ENCODE results near the gene JARID2. TPM values are rescaled to one million over a fixed set of nuclear protein-coding genes. Genes with fewer than 3 reads are reported as not detected.
A peak's percentile ranks its signal among the peaks of the same experiment; 100 is the strongest.

Gene JARID2
- total and polyA plus RNA-seq, 2 of the 8 experiments (the other 6 are each of a cell fraction or from before 2014, with no cell fraction given): 60.1 to 239 TPM

- ChIA-PET CTCF (ENCODE audit: partially characterized antibody) (interaction anchor here (1.0 to 1.4 kb wide), 2 partner anchors 13 to 17 kb away, joined by 3 to 4 read pairs; no protein-coding TSS in a partner anchor), POLR2A (ENCODE audit: partially characterized antibody) (interaction anchor here (0.6 to 1.4 kb wide), 3 partner anchors 8 to 17 kb away, joined by 3 read pairs; no protein-coding TSS in a partner anchor)
- DNase-seq (ENCODE audit: low read depth in 1 of 2, low spot score in 2 of 2) (no peak), FAIRE-seq (no peak)
- H4K8ac ChIP-seq (ENCODE audit: extremely low read depth, insufficient read depth, low read length): no peak overlapping the region
- no peak overlapping the region for H4K5ac ChIP-seq (ENCODE audit: insufficient read length, low read depth, low read length)
- no peak overlapping the region for H3K4me3 ChIP-seq (ENCODE audit: extremely low read depth in 1 of 4, insufficient read depth in 2 of 4, low read depth in 3 of 4, low read length in 4 of 4)
- no peak overlapping the region for H2BK12ac ChIP-seq (ENCODE audit: low read depth, low read length)
- peak overlapping the region; percentile 11 to 22; a peak in 2 of 4 replicates for H3K4me2 ChIP-seq (ENCODE audit: insufficient read depth in 1 of 2, low read depth in 2 of 2, low read length in 2 of 2)
- no peak overlapping the region for H2BK20ac ChIP-seq (ENCODE audit: low read length)
- H3K23ac ChIP-seq (ENCODE audit: insufficient read length): no peak overlapping the region
- no peak overlapping the region for H3K56ac ChIP-seq (replicated peaks; ENCODE audit: insufficient read length, low read depth, low read length)
- H3K9me3 ChIP-seq (ENCODE audit: insufficient read depth in 2 of 2, low read depth in 1 of 2, low read length in 1 of 2): no peaks in the 10 kb centered on the region
- 0 out of 2 replicates have a peak, but pooled peaks cover 5% of the 10 kb centered on the region for H3K79me1 ChIP-seq (ENCODE audit: low read depth, low read length)
- H2BK15ac ChIP-seq (ENCODE audit: low read length): no peak overlapping the region
- no peak overlapping the region for H3K27ac ChIP-seq (ENCODE audit: low read depth, low read length)
- no peak overlapping the region for H3K9ac ChIP-seq (replicated peaks in 1 of 4; ENCODE audit: extremely low read depth in 1 of 4, low read depth in 3 of 4, low read length in 3 of 4)
- no peak overlapping the region for H2AFZ ChIP-seq (ENCODE audit: low read length)
- H3K4me1 ChIP-seq (replicated peaks in 1 of 4; ENCODE audit: control insufficient read depth in 3 of 4, insufficient read depth in 4 of 4, low read length in 3 of 4): peaks cover 14 to 32% (median 24%) of the 10 kb centered on the region in 4 experiments
- H3K4ac ChIP-seq (replicated peaks; ENCODE audit: insufficient read length, low read depth, low read length): no peak overlapping the region
- H3K23me2 ChIP-seq (ENCODE audit: low read depth, low read length): no peaks in the 10 kb centered on the region
- WGBS, 2 experiments (ENCODE audit: extremely low coverage in 1 of 2, insufficient coverage in 1 of 2, insufficient read length in 1 of 2, insufficient replicate concordance in 2 of 2, low coverage in 1 of 2, low lambda C conversion rate in 2 of 2, missing lambda C conversion rate in 1 of 2): 62% methylated on average over 9 of the region's 9 CpGs; no CpG with 5 or more reads in 1 of the 2 experiments
- H2BK5ac ChIP-seq (ENCODE audit: low read depth, low read length): no peak overlapping the region
- H4K91ac ChIP-seq (replicated peaks; ENCODE audit: insufficient read length, low read length): no peak overlapping the region
- peaks cover 89 to 100% of the 10 kb centered on the region in 2 experiments for H3K79me2 ChIP-seq (ENCODE audit: control insufficient read depth in 1 of 2, insufficient read depth in 2 of 2, low read length in 2 of 2)
- H2BK120ac ChIP-seq (replicated peaks; ENCODE audit: low read depth, low read length): no peak overlapping the region
- no peak overlapping the region for H3K18ac ChIP-seq (ENCODE audit: extremely low read depth, low read length)
- no peaks in the 10 kb centered on the region for H3K27me3 ChIP-seq (replicated peaks in 1 of 4; ENCODE audit: control insufficient read depth in 3 of 4, extremely low read depth in 1 of 4, insufficient read depth in 3 of 4, low read length in 3 of 4)
- no peaks in the 10 kb centered on the region; a peak in 1 of 8 replicates for H3K36me3 ChIP-seq (ENCODE audit: control insufficient read depth in 2 of 4, insufficient read depth in 4 of 4, low read length in 3 of 4)
- H2AK5ac ChIP-seq (ENCODE audit: low read depth, low read length): no peak overlapping the region
- H3K14ac ChIP-seq (ENCODE audit: insufficient read length): no peak overlapping the region
- peaks cover 53 to 79% of the 10 kb centered on the region in 2 experiments for H4K20me1 ChIP-seq (replicated peaks in 1 of 2; ENCODE audit: control insufficient read depth in 1 of 2, insufficient read depth in 2 of 2, low read length in 2 of 2)
- TF ChIP-seq YY1 (IDR thresholded peaks at IDR 0.05; ENCODE audit: low read depth, low read length) (no peak), CBX8 (IDR thresholded peaks at IDR 0.05; ENCODE audit: borderline replicate concordance, low read depth, low read length) (no peak), POU5F1 (IDR thresholded peaks at IDR 0.05; ENCODE audit: low read depth, low read length) (no peak), USF2 (IDR thresholded peaks at IDR 0.05; ENCODE audit: low read length) (no peak), GTF2F1 (IDR thresholded peaks at IDR 0.05; ENCODE audit: borderline replicate concordance, low read depth, low read length) (no peak), E2F6 (IDR thresholded peaks at IDR 0.05) (no peak), ATF3 (IDR thresholded peaks at IDR 0.05; ENCODE audit: insufficient read depth, low read depth, low read length) (no peak), HDAC2 (IDR thresholded peaks at IDR 0.05; ENCODE audit: borderline replicate concordance in 1 of 2, low read depth in 2 of 2, low read length in 2 of 2) (no peak), CTBP2 (IDR thresholded peaks at IDR 0.05; ENCODE audit: borderline replicate concordance, insufficient read depth, insufficient read length, low read length) (no peak)
These were observed 91.2 kb downstream of the JARID2 start for GRCh38 chr6:15336900-15337560.
